ENCODE measurements around the gene SOX13.

SOX13 gene

GRCh38 chr1:204108312-204109141 lies 35.6 kb downstream of the SOX13 start:
- DNase-seq (ENCODE audit: low read depth), result no peak

DNA sequence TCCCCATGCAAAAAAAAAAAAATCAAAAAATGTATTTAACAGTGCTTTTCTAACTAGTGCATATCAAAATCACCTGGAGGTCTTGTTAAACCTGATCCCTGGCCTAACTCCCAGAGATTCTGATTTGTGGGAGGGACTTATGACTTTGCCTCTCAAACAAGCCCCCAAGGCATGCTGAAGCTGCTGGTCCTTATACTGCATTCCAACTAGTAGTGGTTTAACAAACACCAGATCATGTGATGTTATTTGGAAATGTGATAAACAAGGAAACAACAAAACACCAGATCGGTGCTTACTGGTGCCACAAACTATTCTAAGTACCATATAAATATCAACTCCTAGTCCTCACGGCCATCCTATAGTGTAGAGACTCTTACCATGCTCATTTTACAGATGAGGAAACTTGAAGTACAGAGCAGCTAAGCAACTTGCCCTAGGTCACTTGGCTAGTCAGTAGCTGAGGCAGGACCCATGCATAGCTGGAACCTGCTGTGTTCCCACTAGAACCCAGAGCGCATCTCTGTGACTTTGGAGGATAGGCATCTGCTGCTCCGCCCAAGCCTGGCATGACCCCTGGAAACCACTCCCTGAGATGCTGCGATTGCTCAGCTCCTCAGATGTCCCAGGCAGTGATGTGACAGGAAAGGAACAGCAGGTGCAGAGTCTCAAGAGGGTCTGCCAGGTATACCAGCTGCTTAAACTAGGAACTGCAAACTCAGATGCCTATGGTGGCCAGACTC lies 38.1 kb downstream of the SOX13 start:
- DNase-seq (ENCODE audit: low read depth), result no peak

GRCh38 chr1:204112876-204113730 lies 40.2 kb downstream of the SOX13 start:
- no peak for DNase-seq (ENCODE audit: low read depth)

GRCh38 chr1:204113896-204114295 lies 41.0 kb downstream of the SOX13 start:
- DNase-seq (ENCODE audit: low read depth), result no peak

DNA sequence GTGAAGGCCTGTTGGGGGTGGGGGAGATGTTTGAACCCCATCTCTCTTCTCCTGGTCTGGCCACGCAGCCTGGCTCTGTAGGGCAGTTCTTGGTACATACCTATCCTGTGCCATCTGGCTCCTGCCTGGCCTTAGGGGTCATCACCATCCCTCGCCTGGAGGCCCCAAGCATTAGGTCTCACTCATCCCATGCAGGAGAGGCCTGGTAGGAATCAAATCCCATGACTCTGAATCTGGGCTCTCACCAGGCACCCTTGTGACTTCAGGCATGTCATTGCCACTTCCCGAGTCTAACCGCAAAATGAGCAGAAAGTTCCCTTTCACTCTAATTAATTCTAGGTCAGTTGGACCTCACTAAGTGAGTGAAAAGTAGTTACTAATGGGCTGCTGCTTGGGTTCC lies 41.7 kb downstream of the SOX13 start:
- no peak for DNase-seq (ENCODE audit: low read depth)

GRCh38 chr1:204115116-204115515 lies 42.2 kb downstream of the SOX13 start:
- DNase-seq (ENCODE audit: low read depth), result no peak

- DNase-seq (ENCODE audit: low read depth), result no peak
Measured at GRCh38 chr1:204116539-204116938, 43.6 kb downstream of the SOX13 start.

GRCh38 chr1:204121840-204122555 lies 49.1 kb downstream of the SOX13 start:
- no peak for DNase-seq (ENCODE audit: low read depth)

DNA sequence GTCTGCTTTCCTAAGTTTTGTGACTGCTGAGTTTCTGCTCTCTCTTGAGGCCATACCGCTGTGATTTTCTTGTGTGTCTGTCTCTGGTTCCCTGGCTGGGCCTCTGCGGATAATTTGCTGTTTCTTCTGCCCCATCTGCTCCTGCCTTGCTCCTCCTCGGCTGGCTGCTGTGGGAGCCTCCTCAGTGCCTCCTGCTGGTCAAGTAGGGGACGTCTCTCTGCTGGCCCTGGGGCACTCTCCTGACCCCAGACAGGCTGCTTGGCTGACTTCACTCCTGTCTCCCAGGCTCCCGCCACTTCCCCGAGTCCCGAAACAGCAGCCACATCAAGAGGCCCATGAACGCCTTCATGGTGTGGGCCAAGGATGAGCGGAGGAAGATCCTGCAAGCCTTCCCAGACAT lies 50.5 kb downstream of the SOX13 start:
- no peak for DNase-seq (ENCODE audit: low read depth)

- no peak for DNase-seq (ENCODE audit: low read depth)
Measured at GRCh38 chr1:204124639-204125038, 51.7 kb downstream of the SOX13 start.

DNA sequence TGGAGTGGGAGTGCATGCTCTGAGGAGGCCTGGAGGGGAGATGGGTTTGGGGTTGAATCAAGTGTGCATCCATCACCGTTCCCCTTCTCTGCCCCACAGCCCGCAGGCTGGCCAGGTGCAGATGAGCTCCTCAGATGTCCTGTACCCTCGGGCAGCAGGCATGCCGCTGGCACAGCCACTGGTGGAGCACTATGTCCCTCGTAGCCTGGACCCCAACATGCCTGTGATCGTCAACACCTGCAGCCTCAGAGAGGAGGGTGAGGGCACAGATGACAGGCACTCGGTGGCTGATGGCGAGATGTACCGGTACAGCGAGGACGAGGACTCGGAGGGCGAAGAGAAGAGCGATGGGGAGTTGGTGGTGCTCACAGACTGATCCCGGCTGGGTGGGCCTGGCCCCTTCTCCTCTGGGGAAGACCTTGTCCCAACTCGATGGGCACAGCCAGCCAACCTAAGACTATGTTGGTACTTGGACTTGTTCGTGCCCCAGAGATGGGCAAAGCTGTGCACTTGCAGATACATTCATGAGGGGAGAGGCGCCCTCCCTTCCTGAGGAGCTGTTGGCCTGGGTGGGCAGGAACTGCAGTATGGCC lies 52.9 kb downstream of the SOX13 start:
- no peak for DNase-seq (ENCODE audit: low read depth)

GRCh38 chr1:204126386-204126785 lies 53.5 kb downstream of the SOX13 start:
- no peak for DNase-seq (ENCODE audit: low read depth)

- DNase-seq (ENCODE audit: low read depth), result no peak
Measured at GRCh38 chr1:204126956-204127355, 54.0 kb downstream of the SOX13 start.

DNA sequence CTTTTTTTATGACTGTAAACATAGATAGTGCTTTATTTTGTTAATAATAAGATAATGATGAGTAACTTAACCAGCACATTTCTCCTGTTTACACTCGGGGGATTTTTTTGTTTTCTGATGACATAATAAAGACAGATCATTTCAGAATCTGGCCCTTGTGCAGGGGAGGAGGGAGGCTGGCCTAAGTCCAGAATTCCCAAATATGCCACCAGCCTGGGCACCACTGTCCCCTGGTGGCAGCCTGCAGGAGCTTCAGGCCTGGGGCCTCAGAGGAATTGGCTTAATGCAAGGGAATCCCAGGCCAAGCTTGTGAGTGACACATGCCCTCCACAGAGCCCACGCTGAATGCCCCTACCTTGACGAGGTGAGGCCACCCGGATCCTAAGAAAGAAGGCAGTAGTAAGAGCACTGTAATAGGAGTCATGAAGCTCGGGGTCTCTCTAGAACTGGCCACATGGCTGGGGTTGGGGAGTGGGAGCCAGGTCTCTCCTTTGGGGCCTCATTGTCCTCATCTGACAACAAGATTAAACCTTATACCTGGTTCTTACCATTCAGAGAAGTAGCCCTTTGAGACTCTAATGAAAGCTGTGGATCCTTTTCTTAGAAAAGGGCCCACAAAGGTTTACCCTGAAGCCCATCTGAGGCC lies 54.8 kb downstream of the SOX13 start:
- peak; percentile 55 for DNase-seq (ENCODE audit: low read depth)

DNA sequence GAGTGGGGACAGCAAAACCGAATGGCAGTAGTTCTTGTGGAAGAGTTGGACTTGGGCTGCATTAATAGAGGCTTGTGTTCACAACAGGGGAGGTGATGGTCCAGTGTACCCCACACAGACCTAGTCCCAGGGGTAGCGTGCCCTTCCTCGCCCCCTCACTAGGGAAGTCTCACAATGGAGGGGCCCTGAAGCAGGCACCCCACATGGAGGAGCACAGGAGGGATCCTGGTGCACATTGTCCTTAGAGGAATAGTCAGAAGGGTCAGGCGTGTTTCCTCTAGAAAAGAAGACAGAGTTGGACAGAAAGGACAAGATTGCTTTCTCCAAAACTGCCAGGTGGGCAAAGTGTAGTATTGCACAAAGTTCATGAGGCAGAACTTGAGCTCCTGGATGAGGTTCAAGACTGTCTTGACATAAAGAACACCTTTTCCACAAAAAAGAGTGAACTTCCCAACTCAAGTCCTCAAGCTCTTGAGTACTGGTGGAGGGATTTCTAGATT lies 55.6 kb downstream of the SOX13 start:
- DNase-seq (ENCODE audit: low read depth), result no peak

GRCh38 chr1:204128964-204129896 lies 56.3 kb downstream of the SOX13 start:
- no peak for DNase-seq (ENCODE audit: low read depth)

GRCh38 chr1:204130178-204130577 lies 57.3 kb downstream of the SOX13 start:
- no peak for DNase-seq (ENCODE audit: low read depth)

GRCh38 chr1:204130981-204131892 lies 58.3 kb downstream of the SOX13 start:
- peak; percentile 55 for DNase-seq (ENCODE audit: low read depth)

All from non-pigmented ciliary epithelial cell (primary cell).